HepG2 (cell line): ENCODE measurements around the gene MAPK10.
"Not testable (repeated sequence)": the region's sequence is repeated elsewhere in the genome, so short reads cannot be mapped to it uniquely, and the experiment has no call there.

Experiments used
- ASH2L ChIP-seq: fragments of 300-600, 200-600 bp; sonication (generic); IDR thresholded peaks from 2 replicates; pipeline ENCODE4 v1.7.0; 2017; ENCODE audit warnings: low read depth, mild to moderate bottlenecking, moderate library complexity, mixed read lengths, low read length; ENCODE audit not compliant: insufficient read length
- TF ChIP-seq, protein P1 (sequence below), 2 experiments: sonication (generic) in 1 of 2; formaldehyde crosslinking in 1 of 2; IDR thresholded peaks; 2 replicates each; pipeline versions ENCODE4 v1.5.1 to v1.6.1; 2011 to 2020; ENCODE audit warnings: borderline replicate concordance in 1 of 2, low read depth in 1 of 2, low read length in 1 of 2, mild to moderate bottlenecking in 1 of 2, missing genetic modification reagents in 1 of 2, moderate library complexity in 1 of 2

- not testable (repeated sequence) for TF ChIP-seq ASH2L
- TF ChIP-seq, protein P1, sequence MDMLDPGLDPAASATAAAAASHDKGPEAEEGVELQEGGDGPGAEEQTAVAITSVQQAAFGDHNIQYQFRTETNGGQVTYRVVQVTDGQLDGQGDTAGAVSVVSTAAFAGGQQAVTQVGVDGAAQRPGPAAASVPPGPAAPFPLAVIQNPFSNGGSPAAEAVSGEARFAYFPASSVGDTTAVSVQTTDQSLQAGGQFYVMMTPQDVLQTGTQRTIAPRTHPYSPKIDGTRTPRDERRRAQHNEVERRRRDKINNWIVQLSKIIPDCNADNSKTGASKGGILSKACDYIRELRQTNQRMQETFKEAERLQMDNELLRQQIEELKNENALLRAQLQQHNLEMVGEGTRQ (IDR thresholded peaks at IDR 0.05; ENCODE audit: low read depth, low read length) = not testable (repeated sequence)
- TF ChIP-seq, protein P1 (CRISPR knock-in tag; IDR thresholded peaks at IDR 0.05; ENCODE audit: borderline replicate concordance) = not testable (repeated sequence)
These were observed 284.1 kb downstream of the MAPK10 start for GRCh38 chr4:86075796-86076195.
